SK-N-SH (cell line): ENCODE data around the gene SCN9A. TPM values are rescaled to one million over a fixed set of nuclear protein-coding genes. Genes with fewer than 3 reads are reported as not detected.
A peak's percentile ranks its signal among the peaks of the same experiment; 100 is the strongest.

Source experiments
- CTCF ChIA-PET: fragments of 300-600, 350-600 bp; formaldehyde crosslinking; extraction: SDS; loops from one replicate; lab custom pipeline; 2021; lab: Yijun Ruan, JAX
- POLR2A ChIA-PET: fragments of 350-600 bp; sonication (Branson Sonifier 250); formaldehyde crosslinking; extraction: SDS; loops from one replicate; lab custom pipeline; 2020; ENCODE audit warnings: antibody characterized with exemption, inconsistent platforms; lab: Yijun Ruan, JAX
- DNase-seq: peaks from one replicate; pipeline ENCODE4 v3.0.0; 2012
- H2AFZ ChIP-seq: fragments of 200-600 bp; sonication (generic); 2 replicates; pipeline ENCODE4 v1.8.1; 2016; ENCODE audit warnings: antibody characterized with exemption, mild to moderate bottlenecking, low read depth
- H3F3A ChIP-seq: fragments of 200-600 bp; sonication (generic); replicated peaks from 2 replicates; pipeline ENCODE3; 2016; ENCODE audit warnings: antibody characterized with exemption, mild to moderate bottlenecking; ENCODE audit not compliant: insufficient read depth
- H3K27ac ChIP-seq, 2 experiments: fragments of 200-500 bp in 1 of 2; fragments of 200-600 bp in 1 of 2; sonication (Bioruptor generic) in 1 of 2; sonication (generic), shearing (Covaris generic) in 1 of 2; 2 replicates each; pipeline versions ENCODE4 v1.5.1 to v1.6.1; 2014 to 2016; ENCODE audit warnings: low read depth in 2 of 2, inconsistent platforms in 1 of 2, low read length in 1 of 2, mild to moderate bottlenecking in 1 of 2, mixed read lengths in 1 of 2
- H3K27me3 ChIP-seq: fragments of 200-600 bp; sonication (generic), shearing (Covaris generic); 2 replicates; pipeline ENCODE4 v1.6.1; 2016; ENCODE audit warnings: mixed run types; ENCODE audit not compliant: insufficient read depth
- H3K36me3 ChIP-seq, 2 experiments: fragments of 200-500 bp in 1 of 2; fragments of 200-600 bp in 1 of 2; sonication (Bioruptor generic) in 1 of 2; sonication (generic) in 1 of 2; replicated peaks in 1 of 2; 2 replicates each; pipeline versions ENCODE3 to v1.5.1; 2014 to 2016; ENCODE audit warnings: low read length in 1 of 2, mild to moderate bottlenecking in 1 of 2; ENCODE audit not compliant: insufficient read depth in 2 of 2, control insufficient read depth in 1 of 2
- H3K4me1 ChIP-seq, 2 experiments: fragments of 200-500 bp in 1 of 2; fragments of 200-600 bp in 1 of 2; sonication (Bioruptor generic) in 1 of 2; sonication (generic), shearing (Covaris generic) in 1 of 2; 2 replicates each; pipeline versions ENCODE4 v1.5.1 to v1.6.1; 2014 to 2016; ENCODE audit warnings: low read depth in 1 of 2, low read length in 1 of 2, mixed run types in 1 of 2; ENCODE audit not compliant: insufficient read depth in 2 of 2, control insufficient read depth in 1 of 2
- H3K4me2 ChIP-seq: fragments of 200-600 bp; sonication (generic), shearing (Covaris generic); 2 replicates; pipeline ENCODE4 v1.6.1; 2017; ENCODE audit warnings: mixed run types
- H3K4me3 ChIP-seq, 2 experiments: fragments of 200-500 bp in 1 of 2; fragments of 200-600 bp in 1 of 2; sonication (Bioruptor generic) in 1 of 2; sonication (generic), shearing (Covaris generic) in 1 of 2; 2 replicates each; pipeline versions ENCODE4 v1.5.1 to v1.8.1; 2014 to 2016; ENCODE audit warnings: low read depth in 2 of 2, inconsistent platforms in 1 of 2, low read length in 1 of 2, mild to moderate bottlenecking in 1 of 2, mixed read lengths in 1 of 2, moderate library complexity in 1 of 2
- H3K79me2 ChIP-seq: fragments of 200-600 bp; sonication (generic); 2 replicates; pipeline ENCODE4 v1.8.1; 2017; ENCODE audit warnings: mild to moderate bottlenecking; ENCODE audit not compliant: insufficient read depth
- H3K9ac ChIP-seq: fragments of 200-600 bp; sonication (generic); 2 replicates; pipeline ENCODE4 v1.6.1; 2017; ENCODE audit warnings: mixed run types
- H3K9me2 ChIP-seq: fragments of 200-600 bp; sonication (generic); 2 replicates; pipeline ENCODE4 v1.6.1; 2017; ENCODE audit warnings: mixed run types
- H3K9me3 ChIP-seq: fragments of 200-600 bp; sonication (generic); 2 replicates; pipeline ENCODE4 v1.6.1; 2017; ENCODE audit warnings: mixed run types, mild to moderate bottlenecking, moderate library complexity
- H4K20me1 ChIP-seq: fragments of 200-600 bp; sonication (generic); 2 replicates; pipeline ENCODE4 v1.6.1; 2017; ENCODE audit warnings: mild to moderate bottlenecking, mixed run types; ENCODE audit not compliant: insufficient read depth
- CTCF ChIP-seq: fragments of 200-600 bp; sonication (generic); IDR thresholded peaks from 2 replicates; pipeline ENCODE4 v1.6.1; 2017; ENCODE audit warnings: antibody characterized with exemption, mild to moderate bottlenecking, moderate library complexity
- ELF1 ChIP-seq: IDR thresholded peaks from 2 replicates; pipeline ENCODE4 v1.4.0; 2012
- FOSL2 ChIP-seq: IDR thresholded peaks from 2 replicates; pipeline ENCODE4 v1.4.0; 2012; ENCODE audit warnings: low read depth, mild to moderate bottlenecking, moderate library complexity, borderline replicate concordance
- FOXJ3 ChIP-seq: sonication (generic); formaldehyde crosslinking; IDR thresholded peaks from 2 replicates; pipeline ENCODE4 v1.5.1; 2020; ENCODE audit warnings: mild to moderate bottlenecking, missing genetic modification reagents
- FOXM1 ChIP-seq: IDR thresholded peaks from 2 replicates; pipeline ENCODE4 v1.4.0; 2012; ENCODE audit warnings: low read depth, mild to moderate bottlenecking
- JUND ChIP-seq: IDR thresholded peaks from 2 replicates; pipeline ENCODE4 v1.4.0; 2012
- NFIC ChIP-seq: IDR thresholded peaks from 2 replicates; pipeline ENCODE4 v1.4.0; 2012; ENCODE audit warnings: borderline replicate concordance
- POLR2AphosphoS5 ChIP-seq: IDR thresholded peaks from 2 replicates; pipeline ENCODE4 v1.6.1; 2012; ENCODE audit warnings: low read depth, low read length
- RXRA ChIP-seq: IDR thresholded peaks from 2 replicates; pipeline ENCODE4 v1.4.0; 2012; ENCODE audit warnings: low read depth, mild to moderate bottlenecking, borderline replicate concordance
- TAF1 ChIP-seq: IDR thresholded peaks from 2 replicates; pipeline ENCODE4 v1.6.1; 2012; ENCODE audit warnings: low read depth, mild to moderate bottlenecking, low read length, moderate library complexity, borderline replicate concordance
- TCF12 ChIP-seq: IDR thresholded peaks from 2 replicates; pipeline ENCODE4 v1.4.0; 2012
- USF1 ChIP-seq: IDR thresholded peaks from 2 replicates; pipeline ENCODE4 v1.4.0; 2012; ENCODE audit warnings: low read depth, borderline replicate concordance
- WGBS: methylation state at CpG from one replicate; pipeline ENCODE4 v1.1.6; 2017; ENCODE audit warnings: low lambda C conversion rate; 5-methylcytosine and 5-hydroxymethylcytosine counted together
- polyA plus RNA-seq, 3 experiments: library from polyadenylated mRNA; depleted of rRNA; stranded (reverse); fragments of >200 nt; gene quantifications; 2 replicates each; pipeline ENCODE4 v1.2.3, GENCODE V29; 2012

SCN9A gene
- polyA plus RNA-seq, 1 of the 3 experiments (the other 2 are of a cell fraction), result 5.9 TPM

GRCh38 chr2:166373951-166374350 lies 1.8 kb downstream of the SCN9A start:
- Histone ChIP-seq H3K9me3 (no peaks in the 10 kb centered on the region), H3K4me2 (peak overlapping the region; percentile 90), H3K27me3 (no peaks in the 10 kb centered on the region)
- peak; percentile 50 for DNase-seq
- TF ChIP-seq NFIC (peak; percentile 98), TCF12 (peak; percentile 53), ELF1 (no peak), FOXM1 (no peak), POLR2AphosphoS5 (peak; percentile 26; the same call in 1 of the 2 replicates), CTCF (no peak), JUND (peak; percentile 72), FOSL2 (peak; percentile 56; the same call in 1 of the 2 replicates)
- TF ChIP-seq, all 33 proteins: peak for 5
- Histone ChIP-seq H2AFZ (no peak overlapping the region), H3K4me1 (peaks cover 4 to 5% of the 10 kb centered on the region in 2 experiments; a peak in 2 of 4 replicates), H3K4me3 (peak overlapping the region in 1 of 2 experiments; percentile 70; a peak in 2 of 4 replicates), H3K36me3 (no peaks in the 10 kb centered on the region), H3K9ac (no peak overlapping the region), H4K20me1 (no peaks in the 10 kb centered on the region), H3K27ac (no peak overlapping the region; a peak in 1 of 4 replicates), H3F3A (no peaks in the 10 kb centered on the region), H3K79me2 (peaks cover 40% of the 10 kb centered on the region), H3K9me2 (no peaks in the 10 kb centered on the region)
- POLR2A ChIA-PET, result no interaction called here
- CTCF ChIA-PET, result interaction anchor here (1.2 to 4.0 kb wide), 3 partner anchors 11 to 13 kb away, joined by 3 to 17 read pairs (median 4); no protein-coding TSS in a partner anchor

GRCh38 chr2:166373539-166373938 lies 2.2 kb downstream of the SCN9A start:
- Histone ChIP-seq H3F3A (no peaks in the 10 kb centered on the region), H3K36me3 (no peaks in the 10 kb centered on the region), H3K4me1 (peaks cover 4 to 5% of the 10 kb centered on the region in 2 experiments; a peak in 2 of 4 replicates), H3K27ac (no peak overlapping the region), H3K4me3 (peak overlapping the region in 1 of 2 experiments; percentile 70; a peak in 1 of 4 replicates), H2AFZ (no peak overlapping the region), H3K27me3 (no peaks in the 10 kb centered on the region), H3K9me2 (no peaks in the 10 kb centered on the region), H3K79me2 (peaks cover 40% of the 10 kb centered on the region), H3K9ac (no peak overlapping the region), H4K20me1 (no peaks in the 10 kb centered on the region), H3K4me2 (no peak overlapping the region), H3K9me3 (no peaks in the 10 kb centered on the region)
- DNase-seq, result no peak
- TF ChIP-seq USF1 (no peak), FOXJ3 (CRISPR knock-in tag) (no peak)
- POLR2A ChIA-PET, result no interaction called here
- CTCF ChIA-PET, result interaction anchor here (1.2 to 1.5 kb wide), 2 partner anchors 10 to 12 kb away, joined by 3 to 4 read pairs; no protein-coding TSS in a partner anchor

GRCh38 chr2:166373105-166373504 lies 2.6 kb downstream of the SCN9A start:
- Histone ChIP-seq H3K4me1 (peaks cover 4 to 5% of the 10 kb centered on the region in 2 experiments; a peak in 2 of 4 replicates), H3K9me2 (no peaks in the 10 kb centered on the region), H4K20me1 (no peaks in the 10 kb centered on the region), H3K4me3 (no peak overlapping the region), H3F3A (no peaks in the 10 kb centered on the region), H2AFZ (no peak overlapping the region), H3K4me2 (no peak overlapping the region), H3K27ac (no peak overlapping the region), H3K9ac (no peak overlapping the region), H3K79me2 (peaks cover 40% of the 10 kb centered on the region), H3K9me3 (no peaks in the 10 kb centered on the region), H3K27me3 (no peaks in the 10 kb centered on the region), H3K36me3 (no peaks in the 10 kb centered on the region)
- WGBS, result 25% methylated on average over 2 of the region's 2 CpGs
- CTCF ChIA-PET, result interaction anchor here (1.5 kb wide), 1 partner anchor 11 kb away, joined by 3 read pairs; no protein-coding TSS in a partner anchor
- TF ChIP-seq RXRA (no peak), TAF1 (no peak)
- POLR2A ChIA-PET, result no interaction called here
- DNase-seq, result no peak
